AG09309 (cell line): ENCODE results near the gene RPS6KL1.

Experiments
- DNase-seq: peaks from one replicate; pipeline ENCODE4 v3.0.0-alpha.2; 2010; ENCODE audit warnings: low read depth
- H3K4me3 ChIP-seq: 2 replicates; pipeline ENCODE4 v1.5.1; 2011; ENCODE audit warnings: mild to moderate bottlenecking, low read depth, low read length, moderate library complexity; ENCODE audit not compliant: control insufficient read depth
- CTCF ChIP-seq: IDR thresholded peaks from 2 replicates; pipeline ENCODE4 v1.5.1; 2011; ENCODE audit warnings: mild to moderate bottlenecking, low read depth, low read length, inconsistent platforms; ENCODE audit not compliant: insufficient read depth, control insufficient read depth; ENCODE audit errors: missing control alignments

Gene RPS6KL1

GRCh38 chr14:74864198-74864597 lies 58.9 kb downstream of the RPS6KL1 start:
- DNase-seq, result no peak
- no peak for TF ChIP-seq CTCF
- H3K4me3 ChIP-seq, result no peak overlapping the region

GRCh38 chr14:74863274-74863673 lies 59.8 kb downstream of the RPS6KL1 start:
- TF ChIP-seq CTCF, result no peak
- no peak for DNase-seq
- no peak overlapping the region for H3K4me3 ChIP-seq

GRCh38 chr14:74861734-74862090 lies 61.3 kb downstream of the RPS6KL1 start:
- no peak for DNase-seq
- TF ChIP-seq CTCF, result no peak

GRCh38 chr14:74860899-74861733 lies 61.9 kb downstream of the RPS6KL1 start:
- no peak overlapping the region for H3K4me3 ChIP-seq
- no peak for DNase-seq
- peak; percentile 84 for TF ChIP-seq CTCF

More at GRCh38 chr14:74861734-74862090, 61.3 kb downstream of the RPS6KL1 start:
- H3K4me3 ChIP-seq, result no peak overlapping the region

- no peak for DNase-seq
- TF ChIP-seq CTCF, result no peak
- H3K4me3 ChIP-seq, result no peak overlapping the region
Measured at GRCh38 chr14:74859757-74860552, 63.1 kb downstream of the RPS6KL1 start.

GRCh38 chr14:74858022-74858421 lies 65.0 kb downstream of the RPS6KL1 start:
- no peak for TF ChIP-seq CTCF
- H3K4me3 ChIP-seq, result no peak overlapping the region

More at GRCh38 chr14:74858022-74858421, 65.0 kb downstream of the RPS6KL1 start:
- DNase-seq, result no peak
